Activated CD8-positive, alpha-beta memory T cell treated with anti-CD3 and anti-CD28 coated beads, Interleukin-2, amount 50 U/mL, for 1 hour (primary cell): ENCODE data around the gene LCMT2.

Experiments
- DNase-seq: peaks from one replicate; pipeline ENCODE4 v3.0.0-alpha.2; 2020; ENCODE audit errors: extremely low read depth

LCMT2 gene, protein sequence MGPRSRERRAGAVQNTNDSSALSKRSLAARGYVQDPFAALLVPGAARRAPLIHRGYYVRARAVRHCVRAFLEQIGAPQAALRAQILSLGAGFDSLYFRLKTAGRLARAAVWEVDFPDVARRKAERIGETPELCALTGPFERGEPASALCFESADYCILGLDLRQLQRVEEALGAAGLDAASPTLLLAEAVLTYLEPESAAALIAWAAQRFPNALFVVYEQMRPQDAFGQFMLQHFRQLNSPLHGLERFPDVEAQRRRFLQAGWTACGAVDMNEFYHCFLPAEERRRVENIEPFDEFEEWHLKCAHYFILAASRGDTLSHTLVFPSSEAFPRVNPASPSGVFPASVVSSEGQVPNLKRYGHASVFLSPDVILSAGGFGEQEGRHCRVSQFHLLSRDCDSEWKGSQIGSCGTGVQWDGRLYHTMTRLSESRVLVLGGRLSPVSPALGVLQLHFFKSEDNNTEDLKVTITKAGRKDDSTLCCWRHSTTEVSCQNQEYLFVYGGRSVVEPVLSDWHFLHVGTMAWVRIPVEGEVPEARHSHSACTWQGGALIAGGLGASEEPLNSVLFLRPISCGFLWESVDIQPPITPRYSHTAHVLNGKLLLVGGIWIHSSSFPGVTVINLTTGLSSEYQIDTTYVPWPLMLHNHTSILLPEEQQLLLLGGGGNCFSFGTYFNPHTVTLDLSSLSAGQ

DNA sequence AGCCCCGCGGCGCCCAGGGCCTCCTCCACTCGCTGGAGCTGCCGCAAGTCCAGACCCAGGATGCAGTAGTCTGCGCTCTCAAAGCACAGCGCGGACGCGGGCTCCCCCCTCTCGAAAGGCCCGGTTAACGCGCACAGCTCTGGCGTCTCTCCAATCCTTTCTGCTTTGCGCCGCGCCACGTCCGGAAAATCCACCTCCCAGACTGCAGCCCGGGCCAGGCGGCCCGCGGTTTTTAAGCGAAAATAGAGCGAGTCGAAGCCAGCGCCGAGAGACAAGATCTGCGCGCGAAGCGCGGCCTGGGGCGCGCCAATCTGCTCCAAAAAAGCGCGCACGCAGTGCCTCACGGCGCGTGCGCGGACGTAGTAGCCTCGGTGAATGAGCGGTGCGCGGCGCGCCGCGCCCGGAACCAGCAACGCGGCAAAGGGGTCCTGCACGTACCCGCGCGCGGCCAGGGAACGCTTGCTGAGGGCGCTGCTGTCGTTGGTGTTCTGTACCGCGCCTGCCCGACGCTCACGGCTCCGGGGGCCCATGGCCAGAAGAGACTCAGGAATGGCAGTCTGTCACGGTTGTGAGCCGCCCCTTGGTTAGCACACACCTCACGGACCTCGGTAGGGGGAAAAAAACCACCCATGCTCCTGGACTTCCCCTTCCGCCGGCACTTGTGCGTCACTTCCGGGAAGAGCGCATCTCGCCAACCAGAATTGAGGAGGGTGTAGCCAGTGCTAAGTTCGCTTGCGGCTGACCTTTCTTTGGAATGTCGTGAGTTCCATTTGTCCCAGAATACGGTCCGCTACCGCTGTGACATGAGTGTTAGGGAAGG lies at the start of gene LCMT2:
LCMT2 (minus strand) TSS at position 614 of the 820 bp plus-strand sequence; CDS start at position 530, 84 bp downstream.
- peak; percentile 86 for DNase-seq

DNA sequence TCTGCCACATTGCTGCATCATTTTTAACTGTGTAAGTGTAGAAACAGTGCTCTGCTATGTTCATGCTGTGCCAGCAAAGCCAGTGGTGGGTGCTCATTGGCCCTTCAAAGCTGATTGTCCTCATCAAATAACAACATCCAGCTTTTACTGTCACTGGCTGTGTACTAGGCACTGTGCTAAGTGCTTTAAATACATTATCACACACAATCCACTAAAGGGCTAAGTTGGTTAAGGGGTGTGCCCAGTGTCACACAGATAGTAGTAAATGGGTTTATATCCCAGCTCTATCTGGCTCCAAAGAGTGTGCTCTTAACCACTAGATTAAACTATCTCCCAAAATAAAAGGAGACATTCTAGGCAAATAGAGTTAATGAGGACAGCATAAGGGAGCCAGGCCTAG lies 48.2 kb upstream of the LCMT2 start:
- no peak for DNase-seq

DNA sequence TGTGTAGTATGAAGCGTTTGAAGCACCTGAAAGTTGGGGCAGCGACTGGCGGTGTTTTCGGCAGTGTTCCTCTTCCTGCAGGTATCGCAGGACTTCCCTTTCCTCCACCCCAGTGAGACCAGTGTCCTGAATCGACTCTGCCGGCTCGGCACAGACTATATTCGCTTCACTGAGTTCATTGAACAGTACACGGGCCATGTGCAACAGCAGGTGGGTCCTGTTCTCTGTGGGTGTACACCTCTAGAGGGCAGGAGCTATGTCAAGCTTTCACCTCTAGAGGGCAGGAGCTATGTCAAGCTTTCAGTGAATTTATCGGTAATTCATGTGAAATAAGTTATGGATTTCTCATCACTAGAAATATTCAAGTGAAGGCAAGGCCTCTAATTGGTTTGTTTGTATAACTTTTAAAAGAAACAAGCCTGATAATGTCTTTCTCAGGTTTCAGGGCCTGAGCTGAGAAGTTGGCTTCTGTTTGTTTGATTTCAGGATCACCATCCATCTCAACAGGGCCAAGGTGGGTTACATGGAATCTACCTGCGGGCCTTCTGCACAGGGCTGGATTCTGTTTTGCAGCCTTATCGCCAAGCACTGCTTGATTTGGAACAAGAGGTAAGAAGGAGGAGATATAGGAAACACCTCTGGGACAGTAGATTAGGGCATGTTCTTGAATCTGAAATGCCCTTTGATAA lies 45.8 kb upstream of the LCMT2 start:
- no peak for DNase-seq

DNA sequence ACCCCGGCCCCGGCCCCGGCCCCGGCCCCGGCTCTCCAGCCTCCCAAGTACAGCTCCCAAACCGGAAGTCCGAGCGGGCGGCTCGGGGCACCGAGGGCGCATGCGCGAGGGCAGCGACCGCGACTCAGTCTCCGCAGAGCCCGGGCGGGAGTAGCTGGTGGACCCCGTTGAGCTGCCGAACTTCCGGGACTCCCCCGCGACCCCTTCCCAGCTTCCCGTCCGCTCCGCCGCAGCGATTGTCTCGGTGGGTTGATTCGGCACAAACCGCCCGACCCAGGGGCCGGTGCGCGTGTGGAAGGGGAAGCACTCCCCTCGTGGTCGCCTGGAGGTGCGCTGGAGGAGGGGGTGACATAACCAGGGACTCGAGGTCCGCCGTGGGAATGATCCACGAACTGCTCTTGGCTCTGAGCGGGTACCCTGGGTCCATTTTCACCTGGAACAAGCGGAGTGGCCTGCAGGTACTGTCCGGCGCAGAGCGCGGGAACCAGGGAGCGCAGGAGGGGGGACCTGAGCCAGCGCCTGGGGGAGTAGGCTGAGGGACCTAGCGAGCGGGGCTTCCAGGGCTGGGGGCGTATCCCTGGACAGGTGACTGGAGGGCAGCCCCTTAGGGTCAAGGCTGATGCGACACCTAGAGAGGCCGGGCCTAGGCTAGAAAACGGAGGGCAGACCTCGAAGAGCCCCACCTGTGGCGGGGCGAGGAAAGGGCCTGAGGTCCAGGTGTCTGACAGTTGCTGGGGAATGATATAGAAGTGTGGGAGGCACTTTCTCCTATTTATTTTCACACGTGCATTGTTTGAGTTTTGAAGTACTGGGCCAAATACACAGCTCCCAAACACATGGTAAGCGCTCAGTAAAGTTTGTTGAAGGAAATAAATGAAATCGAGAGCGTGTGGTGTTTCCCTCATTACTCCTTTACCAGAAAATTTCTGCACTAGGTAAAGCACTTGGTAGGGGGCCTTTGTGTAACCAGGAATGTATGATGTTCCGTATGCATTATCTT lies 40.9 kb upstream of the LCMT2 start, which contains the start of the genes TUBGCP4 and ZSCAN29:
TUBGCP4 (plus strand) TSS at position 127 of the 1,000 bp plus-strand sequence; CDS start at position 381, 254 bp downstream.
ZSCAN29 (minus strand) TSS at position 69 of the 1,000 bp plus-strand sequence. CDS start 1,130 bp downstream, outside the sequence.
- peak; percentile 25 for DNase-seq

DNA sequence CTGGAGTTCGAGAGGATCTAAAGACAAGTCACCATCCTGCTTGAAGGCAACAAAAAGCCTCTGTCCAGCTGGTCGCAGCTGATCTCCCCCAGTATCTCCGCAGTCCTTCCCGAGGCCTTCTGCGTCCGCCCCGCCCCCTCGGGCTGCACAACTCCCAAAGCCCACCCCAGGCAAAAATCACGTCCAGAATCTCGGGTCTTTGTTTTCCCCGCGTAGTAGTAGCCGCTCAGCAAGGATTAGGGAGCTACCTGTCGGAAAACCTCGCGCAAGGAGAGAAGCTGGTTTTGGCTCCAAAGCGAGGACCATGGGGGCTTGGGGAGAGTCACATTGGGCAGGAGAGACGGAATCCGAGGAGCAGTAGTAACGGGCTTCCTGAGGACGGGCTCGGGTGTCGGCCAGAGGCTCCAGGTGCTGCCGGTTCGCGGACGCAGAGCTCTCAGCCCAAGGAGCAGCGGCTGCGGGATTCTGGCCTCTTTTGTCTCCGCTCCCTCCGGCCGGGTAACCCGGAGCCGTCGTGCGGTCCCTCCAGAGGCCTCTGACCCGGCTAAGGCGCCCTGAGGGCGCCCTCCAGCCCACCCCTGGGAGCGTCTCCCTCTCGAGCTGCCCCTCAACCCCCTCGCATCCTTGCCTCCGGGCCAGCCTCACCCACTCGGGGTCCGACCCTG lies 40.1 kb upstream of the LCMT2 start:
- no peak for DNase-seq

DNA sequence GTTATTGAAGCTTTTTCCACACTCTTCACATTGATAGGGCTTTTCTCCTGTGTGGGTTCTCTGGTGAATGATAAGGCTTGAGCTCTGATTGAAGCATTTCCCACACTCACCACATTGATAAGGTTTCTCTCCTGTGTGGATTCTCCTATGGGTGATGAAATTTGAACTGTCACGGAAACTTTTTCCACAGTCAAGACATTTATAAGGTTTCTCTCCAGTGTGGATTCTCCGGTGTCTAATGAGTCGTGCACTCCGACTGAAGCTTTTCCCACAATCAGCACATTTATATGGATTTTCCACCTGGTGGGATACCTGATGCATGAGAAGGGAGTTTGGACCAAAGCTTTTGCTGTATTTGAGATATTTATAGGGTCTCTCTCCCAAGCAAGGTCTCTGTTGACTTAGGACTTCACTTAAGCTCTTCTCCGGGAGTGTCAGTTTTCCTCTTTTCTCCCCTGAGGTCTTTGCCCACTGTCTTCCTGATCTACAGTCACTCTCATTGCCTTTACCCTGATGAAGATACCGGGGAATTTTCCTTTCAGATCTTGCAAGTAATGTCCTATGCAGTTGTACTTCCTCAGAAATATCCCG lies 31.0 kb upstream of the LCMT2 start:
- DNase-seq = no peak

DNA sequence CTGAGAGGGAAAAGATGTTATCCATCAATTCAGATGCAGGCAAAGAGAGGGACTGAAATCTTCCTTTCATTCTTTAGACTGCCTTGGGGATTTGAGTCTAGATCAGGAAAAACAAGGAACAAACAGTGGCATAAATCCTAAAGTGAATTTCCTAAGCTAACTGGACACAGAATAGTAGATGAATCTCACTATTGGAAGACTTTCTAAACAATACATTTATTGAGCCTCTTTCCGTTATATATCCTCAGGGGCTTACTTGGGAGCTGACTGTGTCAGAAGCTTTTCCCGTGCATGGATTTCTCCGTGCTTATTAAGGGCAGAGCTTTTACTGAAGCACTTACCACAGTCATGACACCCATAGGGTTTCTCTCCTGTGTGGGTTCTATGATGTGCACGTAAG lies 30.4 kb upstream of the LCMT2 start:
- no peak for DNase-seq

DNA sequence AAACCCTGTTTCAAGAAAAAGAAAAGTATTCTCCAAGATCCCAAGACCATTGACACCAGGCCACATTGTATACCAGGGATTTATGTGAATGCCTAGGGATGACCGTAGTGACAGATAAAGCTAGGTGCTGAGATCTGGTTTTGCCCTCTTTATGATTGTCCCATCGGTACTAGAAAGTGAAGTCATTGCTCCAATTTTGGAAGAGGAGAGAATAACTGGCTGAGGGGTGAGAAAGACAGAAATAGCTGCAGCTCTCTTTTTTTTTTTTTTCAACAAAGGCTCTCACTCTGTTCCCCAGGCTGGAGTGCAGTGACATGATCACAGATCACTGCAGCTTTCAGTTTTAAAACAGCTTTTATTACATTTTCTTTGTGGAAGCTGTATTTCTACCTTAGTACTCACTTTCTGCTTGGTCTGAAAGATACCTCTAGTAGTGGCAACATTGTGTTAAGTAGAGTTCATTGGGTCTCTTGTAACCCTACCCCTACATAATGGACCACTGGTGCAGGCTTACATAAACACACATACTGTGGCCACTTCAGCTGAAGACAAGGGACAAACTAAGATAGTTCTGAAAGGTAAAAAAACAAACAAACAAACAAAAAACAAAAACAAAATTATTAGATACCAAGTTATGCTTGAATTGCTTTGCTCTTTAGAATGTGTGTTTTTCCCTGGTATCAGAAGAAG lies 22.5 kb upstream of the LCMT2 start:
- no peak for DNase-seq

DNA sequence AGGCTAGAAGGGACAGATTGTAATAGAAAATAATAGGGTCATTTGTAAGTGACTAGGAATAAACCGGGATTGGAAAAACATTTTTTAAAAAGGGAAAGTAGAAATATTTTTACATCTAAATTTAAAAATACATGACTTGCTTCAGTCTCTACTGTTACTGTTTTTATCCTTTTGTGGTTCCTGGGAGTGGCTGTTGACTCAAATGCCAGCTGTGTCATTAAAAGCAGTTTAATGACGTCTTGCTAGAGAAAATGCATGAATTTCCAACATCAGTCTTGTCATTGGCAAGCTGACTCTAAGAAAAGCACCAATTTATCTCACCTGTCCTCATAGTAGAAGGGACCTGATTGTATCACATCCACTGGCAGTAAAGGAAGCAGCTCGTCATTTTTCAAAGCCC lies 16.7 kb upstream of the LCMT2 start:
- DNase-seq = no peak

DNA sequence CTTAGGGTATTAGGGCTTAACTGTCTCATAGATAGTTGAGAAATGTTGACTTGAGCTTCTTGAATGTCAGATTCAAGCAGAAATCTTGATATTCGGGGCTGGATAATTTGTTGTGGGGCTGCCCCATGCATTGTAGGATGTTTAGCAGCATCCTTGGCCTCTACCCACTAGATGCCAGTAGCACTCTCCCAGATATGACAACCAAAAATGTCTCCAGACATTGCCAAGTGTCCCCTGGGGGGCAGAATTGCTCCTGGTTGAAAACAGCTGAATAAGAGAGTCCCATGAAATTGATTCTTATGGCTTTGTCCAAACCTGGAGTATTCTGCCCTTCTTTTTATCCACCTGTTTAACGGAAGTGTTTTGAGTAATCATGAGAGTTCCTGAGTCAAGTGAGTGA lies 15.9 kb upstream of the LCMT2 start:
- no peak for DNase-seq

DNA sequence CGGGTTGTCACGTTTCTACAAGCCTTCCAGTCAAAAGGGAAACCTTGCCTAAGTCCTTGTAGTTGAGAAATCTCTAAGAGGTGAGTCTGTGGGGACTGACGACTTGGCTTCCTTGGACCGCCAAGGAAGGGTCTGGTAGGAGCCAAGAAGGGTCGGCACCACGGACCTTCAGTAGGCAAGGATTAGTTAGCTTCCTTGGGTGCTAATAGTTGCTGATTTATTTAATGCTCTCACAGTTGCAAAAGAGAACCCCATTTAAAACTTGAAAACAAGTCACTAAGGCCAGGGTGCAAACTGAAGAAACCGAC lies 361 bp upstream of the LCMT2 start:
- DNase-seq = no peak

DNA sequence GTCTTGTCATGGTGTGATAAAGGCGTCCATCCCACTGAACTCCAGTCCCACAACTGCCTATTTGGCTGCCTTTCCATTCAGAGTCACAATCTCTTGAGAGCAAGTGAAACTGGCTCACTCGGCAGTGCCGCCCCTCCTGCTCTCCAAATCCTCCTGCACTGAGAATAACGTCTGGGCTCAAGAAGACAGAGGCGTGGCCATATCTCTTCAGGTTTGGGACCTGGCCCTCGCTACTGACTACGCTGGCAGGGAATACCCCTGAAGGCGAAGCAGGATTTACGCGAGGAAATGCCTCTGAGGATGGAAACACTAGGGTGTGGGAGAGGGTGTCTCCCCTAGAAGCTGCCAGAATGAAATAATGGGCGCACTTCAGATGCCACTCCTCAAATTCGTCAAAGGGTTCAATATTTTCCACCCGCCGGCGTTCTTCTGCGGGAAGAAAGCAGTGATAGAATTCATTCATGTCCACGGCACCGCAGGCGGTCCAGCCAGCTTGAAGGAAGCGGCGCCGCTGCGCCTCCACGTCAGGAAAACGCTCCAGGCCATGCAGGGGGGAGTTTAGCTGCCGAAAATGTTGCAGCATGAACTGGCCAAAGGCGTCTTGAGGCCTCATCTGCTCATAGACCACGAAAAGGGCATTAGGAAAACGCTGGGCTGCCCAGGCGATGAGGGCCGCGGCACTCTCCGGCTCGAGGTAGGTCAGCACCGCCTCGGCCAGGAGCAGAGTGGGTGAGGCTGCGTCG lies 985 bp downstream of the LCMT2 start:
- DNase-seq = no peak

DNA sequence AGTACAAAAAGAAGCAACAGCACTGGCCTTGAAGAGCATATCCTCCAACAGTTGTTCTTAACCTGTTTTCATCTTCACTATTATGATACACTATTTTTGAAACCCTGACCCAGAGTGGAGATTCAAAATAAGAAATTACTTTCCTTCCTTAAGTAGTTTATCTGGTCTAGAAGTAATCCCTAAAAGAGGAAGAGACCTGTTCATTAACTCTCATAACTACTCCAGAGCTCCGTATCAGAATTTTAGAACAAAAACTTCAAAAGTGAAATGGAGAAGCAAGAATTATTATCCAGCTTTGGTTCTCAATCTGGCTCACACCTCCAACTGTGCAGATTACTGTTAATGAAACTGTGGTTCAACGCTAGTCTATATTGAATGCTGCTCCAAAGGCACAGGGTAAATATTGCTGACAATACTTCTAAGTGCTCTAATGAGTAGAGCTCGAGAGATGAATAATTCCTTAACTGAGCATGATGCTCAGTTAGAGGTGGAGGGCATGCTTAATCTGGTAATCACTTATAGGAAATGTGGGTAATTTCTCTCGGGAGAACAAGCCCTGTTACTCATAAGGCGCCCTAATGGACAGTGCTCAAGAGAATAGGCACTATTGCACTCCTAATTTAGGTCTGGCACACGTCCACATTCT lies 5.2 kb downstream of the LCMT2 start:
- no peak for DNase-seq

DNA sequence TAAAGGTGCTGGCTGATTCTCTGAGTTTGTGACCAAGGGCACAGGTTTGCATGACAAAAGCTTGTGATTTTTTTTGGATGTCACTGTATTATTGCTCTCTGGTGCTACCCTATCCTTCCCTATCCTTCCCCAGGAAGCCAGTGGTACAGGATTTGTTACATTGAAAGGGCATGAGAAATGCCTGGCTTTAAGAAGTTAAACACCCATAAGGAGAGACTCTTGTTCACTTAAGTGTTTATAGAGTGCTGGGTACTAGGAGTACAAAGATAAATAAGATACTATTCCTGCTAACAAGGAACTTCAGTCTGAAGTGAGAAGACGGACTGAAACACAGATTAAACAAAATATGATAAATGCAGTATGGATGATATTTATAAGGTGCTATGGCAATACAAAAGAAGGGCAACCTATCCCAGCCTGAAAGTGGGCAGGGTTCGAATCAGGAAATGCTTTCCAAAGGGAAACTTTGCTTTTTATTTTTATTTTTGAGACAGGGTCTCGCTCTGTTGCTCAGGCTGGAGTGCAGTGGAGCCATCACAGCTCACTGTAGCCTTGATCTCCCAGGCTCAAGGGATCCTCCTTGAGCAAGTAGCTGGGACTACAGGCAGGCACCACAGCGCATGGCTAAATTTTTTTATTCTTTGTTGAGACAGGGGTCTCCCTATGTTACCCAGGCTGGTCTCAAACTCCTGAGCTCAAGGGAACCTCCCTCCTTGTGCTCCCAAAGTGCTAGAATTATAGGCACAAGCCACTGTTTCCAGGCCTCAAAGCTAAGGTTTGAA lies 11.2 kb downstream of the LCMT2 start:
- DNase-seq = no peak

DNA sequence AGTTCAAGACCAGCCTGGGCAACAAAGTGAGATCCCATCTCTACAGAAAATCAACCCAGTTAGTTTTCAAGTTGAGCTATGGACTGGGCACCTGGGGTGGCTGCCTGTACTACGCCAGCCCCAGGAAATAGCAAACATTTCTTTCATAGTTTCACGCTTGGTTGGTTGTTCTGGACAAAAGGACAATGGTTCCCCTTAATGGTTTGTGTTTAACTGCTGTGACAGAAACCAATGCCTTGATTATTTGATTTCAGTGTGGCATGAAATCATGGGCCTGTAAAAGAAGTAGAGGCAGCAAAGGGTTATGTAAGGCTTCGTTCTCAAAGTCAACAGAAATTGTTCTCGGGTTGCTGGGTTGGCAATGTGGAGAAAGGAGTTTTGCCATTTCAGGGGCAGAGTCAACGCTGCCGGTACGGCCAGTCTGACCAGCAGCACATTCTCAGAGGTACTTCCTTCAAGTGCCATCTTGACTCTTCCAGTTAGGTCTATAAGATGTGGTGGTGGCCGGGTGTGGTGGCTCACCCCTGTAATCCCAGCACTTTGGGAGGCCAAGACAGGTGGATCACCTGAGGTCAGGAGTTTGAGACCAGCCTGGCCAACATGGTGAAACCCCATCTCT lies 12.7 kb downstream of the LCMT2 start:
- DNase-seq = no peak

DNA sequence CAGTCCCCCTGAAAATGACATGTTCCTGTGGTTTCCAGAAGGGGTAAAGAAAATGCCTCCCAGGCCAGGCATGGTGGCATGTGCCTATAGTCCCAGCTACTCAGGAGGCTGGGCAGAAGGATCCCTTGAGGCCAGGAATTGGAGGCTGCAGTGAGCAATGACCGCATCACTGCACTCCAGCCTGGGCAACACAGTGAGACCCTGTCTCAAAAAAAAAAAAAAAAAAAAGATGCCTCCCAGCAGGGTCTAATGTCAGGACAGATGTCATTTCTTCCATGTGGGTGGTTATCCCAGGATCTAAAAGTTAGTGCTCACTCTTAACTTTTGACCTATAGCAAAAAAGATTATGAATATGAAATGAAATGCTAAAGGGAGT lies 13.4 kb downstream of the LCMT2 start:
- DNase-seq = no peak
